ENCODE measurements around the gene CEP89.

Gene CEP89

DNA sequence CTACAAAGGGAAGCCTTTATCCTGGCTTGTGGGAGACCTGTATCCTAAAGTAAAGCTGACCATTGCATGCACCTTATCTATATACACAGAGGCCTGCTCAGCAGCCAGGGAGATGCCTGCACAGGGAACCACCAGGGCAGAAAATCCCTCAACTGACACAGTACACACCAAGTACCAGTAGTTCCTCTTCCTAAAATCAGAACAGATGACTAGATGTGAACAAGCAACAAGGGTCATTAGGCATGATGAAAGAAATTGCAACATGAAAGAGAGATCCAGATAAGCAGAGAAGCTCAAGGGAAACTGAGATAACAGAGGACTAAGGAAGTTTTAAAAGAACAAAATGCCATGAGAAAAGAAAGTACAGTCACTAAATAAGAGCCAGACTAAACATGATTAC lies 62.5 kb downstream of the CEP89 start:
- DNase-seq (ENCODE audit: insufficient read length), result no peak
- TF ChIP-seq POLR2AphosphoS5 (IDR thresholded peaks at IDR 0.05; ENCODE audit: low read depth, low read length), result no peak
- TF ChIP-seq POLR2A (IDR thresholded peaks at IDR 0.05; ENCODE audit: low read depth, low read length), result no peak
- TF ChIP-seq TAF1 (IDR thresholded peaks at IDR 0.05; ENCODE audit: borderline replicate concordance, low read depth, low read length), result no peak
- FAIRE-seq, result peak; percentile 46

DNA sequence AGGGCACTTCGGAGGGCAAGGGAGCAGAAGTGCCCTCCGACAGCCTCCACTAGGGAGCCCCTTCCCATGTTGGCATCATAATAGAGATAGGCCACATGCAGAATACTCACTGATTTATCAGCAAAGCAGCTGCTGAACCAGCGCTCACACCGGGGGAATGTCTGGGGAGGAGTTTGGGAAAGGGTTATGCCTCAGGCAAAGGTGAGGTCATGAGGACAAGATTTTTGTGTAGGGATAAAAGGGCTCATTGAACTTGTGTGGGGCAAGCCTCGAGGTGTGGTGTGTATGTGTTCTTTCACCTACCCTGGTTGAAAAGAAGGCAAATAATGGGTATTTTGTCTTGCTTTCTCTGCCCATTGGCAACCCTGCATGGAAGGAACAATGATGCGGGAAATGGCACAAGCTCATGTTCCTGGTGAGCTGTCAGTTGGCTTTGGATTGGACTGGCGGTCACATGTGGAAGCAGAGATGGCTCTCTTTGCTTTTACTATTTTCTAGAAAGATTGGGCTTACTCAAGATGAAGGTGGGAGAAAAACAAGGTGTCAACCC lies 63.0 kb downstream of the CEP89 start:
- no peak for DNase-seq (ENCODE audit: insufficient read length)
- FAIRE-seq, result no peak
- no peak for TF ChIP-seq POLR2A (IDR thresholded peaks at IDR 0.05; ENCODE audit: low read depth, low read length)
- TF ChIP-seq POLR2AphosphoS5 (IDR thresholded peaks at IDR 0.05; ENCODE audit: low read depth, low read length), result no peak
- no peak for TF ChIP-seq TAF1 (IDR thresholded peaks at IDR 0.05; ENCODE audit: borderline replicate concordance, low read depth, low read length)

DNA sequence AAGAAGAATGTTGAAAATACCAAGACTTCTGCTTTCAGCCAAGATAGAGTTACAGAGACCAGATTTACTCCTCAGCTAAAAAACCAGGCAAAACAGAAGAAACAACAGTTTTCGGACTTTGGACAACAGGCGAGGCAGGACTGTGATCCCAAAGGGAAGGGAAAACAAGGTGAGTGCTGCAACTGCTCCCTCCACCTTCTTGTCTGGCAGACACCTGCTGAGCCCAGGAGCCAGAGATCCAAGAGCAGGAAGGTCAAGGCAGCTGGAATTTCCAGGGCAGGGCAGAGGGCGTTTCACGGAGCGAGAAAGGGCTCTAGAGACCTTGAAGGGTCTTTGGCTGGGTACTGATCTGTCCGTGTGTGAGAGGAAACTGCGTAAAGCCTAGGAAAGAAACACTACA lies 69.3 kb downstream of the CEP89 start:
- no peak for TF ChIP-seq TAF1 (IDR thresholded peaks at IDR 0.05; ENCODE audit: borderline replicate concordance, low read depth, low read length)
- no peak for TF ChIP-seq POLR2AphosphoS5 (IDR thresholded peaks at IDR 0.05; ENCODE audit: low read depth, low read length)
- DNase-seq (ENCODE audit: insufficient read length) (no peak), FAIRE-seq (no peak)

DNA sequence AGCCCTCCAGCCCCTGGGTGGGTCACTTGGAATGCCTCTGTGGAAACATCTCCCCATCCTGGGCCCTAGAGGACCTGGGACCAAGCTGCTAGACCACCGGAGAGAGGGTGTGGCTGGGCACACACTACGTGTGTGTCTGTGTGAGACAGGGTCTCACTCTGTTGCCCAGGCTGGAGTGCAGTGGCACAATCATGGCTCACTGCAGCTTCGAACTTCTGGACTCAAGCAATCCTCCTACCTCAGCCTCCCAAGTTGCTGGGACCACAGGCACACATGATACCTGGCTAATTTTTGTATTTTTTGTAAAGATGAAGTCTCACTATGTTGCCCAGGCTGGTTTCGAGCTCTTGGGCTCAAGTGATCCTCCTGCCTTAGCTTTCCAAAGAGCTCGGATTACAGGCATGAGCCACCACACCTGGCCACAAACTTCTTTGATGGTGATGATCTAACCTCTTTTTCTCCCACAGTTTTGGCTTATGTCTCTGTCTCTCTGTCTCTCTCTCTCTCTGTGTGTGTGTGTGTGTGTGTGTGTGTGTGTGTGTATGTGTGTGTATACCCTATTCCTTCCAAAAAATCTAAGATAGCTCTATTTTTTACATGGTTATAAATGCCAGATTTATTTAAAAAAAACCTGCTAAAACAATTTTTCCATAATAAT lies 70.1 kb downstream of the CEP89 start:
- FAIRE-seq (no peak), DNase-seq (ENCODE audit: insufficient read length) (no peak)

DNA sequence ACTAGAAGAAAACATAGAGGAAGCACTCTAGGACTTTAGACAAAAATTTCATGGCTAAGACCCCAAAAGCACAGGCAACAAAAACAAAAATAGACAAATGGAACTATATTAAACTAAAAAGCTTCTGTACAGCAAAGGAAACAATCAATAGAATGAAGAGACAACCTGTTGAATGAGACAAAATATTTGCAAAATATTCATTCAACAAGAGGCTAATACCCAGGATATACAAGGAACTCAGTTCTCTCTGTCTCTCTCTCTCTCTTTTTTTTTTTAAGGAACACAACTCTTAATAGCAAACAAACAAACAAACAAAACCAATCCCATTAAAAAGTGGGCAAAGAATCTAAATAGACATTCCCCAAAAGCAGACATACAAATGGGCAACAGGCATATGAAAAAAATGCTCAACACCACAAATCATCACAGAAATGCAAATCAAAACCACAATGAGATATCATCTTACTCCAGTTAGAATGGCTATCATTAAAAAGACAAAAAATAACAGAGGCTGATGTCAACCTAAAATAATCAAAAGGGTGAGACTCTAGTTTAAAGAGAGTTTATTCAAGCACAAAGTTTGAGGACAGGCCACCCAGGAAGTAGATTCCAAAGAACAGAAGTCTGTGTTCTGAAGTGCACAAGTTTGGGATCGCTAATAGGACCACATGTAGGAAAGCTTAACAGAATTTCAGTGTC lies 75.1 kb downstream of the CEP89 start:
- FAIRE-seq (no peak), DNase-seq (ENCODE audit: insufficient read length) (no peak)
- TF ChIP-seq POLR2AphosphoS5 (IDR thresholded peaks at IDR 0.05; ENCODE audit: low read depth, low read length) (no peak), TAF1 (IDR thresholded peaks at IDR 0.05; ENCODE audit: borderline replicate concordance, low read depth, low read length) (no peak), POLR2A (IDR thresholded peaks at IDR 0.05; ENCODE audit: low read depth, low read length) (no peak)

More for the DNA sequence above, 70.1 kb downstream of the CEP89 start:
- TF ChIP-seq POLR2A (IDR thresholded peaks at IDR 0.05; ENCODE audit: low read depth, low read length) (no peak), POLR2AphosphoS5 (IDR thresholded peaks at IDR 0.05; ENCODE audit: low read depth, low read length) (no peak), TAF1 (IDR thresholded peaks at IDR 0.05; ENCODE audit: borderline replicate concordance, low read depth, low read length) (no peak)

DNA sequence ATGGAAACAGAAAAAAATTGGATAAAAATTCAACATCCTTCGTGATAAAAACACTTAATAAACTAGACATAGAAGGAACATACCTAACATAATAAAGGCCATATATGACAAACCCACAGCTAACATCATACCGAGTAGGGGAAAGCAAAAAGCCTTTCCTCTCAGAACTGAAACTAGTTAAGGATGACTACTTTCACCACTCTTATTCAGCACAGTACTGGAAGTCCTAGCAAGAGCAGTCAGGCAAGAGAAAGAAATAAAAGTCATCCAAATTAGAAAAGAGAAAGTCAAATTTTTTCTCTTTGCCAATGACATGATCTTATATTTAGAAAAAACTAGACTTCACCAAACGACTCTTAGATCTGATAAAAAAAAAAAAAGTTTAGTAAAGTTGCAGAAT lies 76.4 kb downstream of the CEP89 start:
- FAIRE-seq (peak; percentile 66), DNase-seq (ENCODE audit: insufficient read length) (no peak)
- TF ChIP-seq POLR2AphosphoS5 (IDR thresholded peaks at IDR 0.05; ENCODE audit: low read depth, low read length), result no peak
- TF ChIP-seq POLR2A (IDR thresholded peaks at IDR 0.05; ENCODE audit: low read depth, low read length), result no peak
- no peak for TF ChIP-seq TAF1 (IDR thresholded peaks at IDR 0.05; ENCODE audit: borderline replicate concordance, low read depth, low read length)

DNA sequence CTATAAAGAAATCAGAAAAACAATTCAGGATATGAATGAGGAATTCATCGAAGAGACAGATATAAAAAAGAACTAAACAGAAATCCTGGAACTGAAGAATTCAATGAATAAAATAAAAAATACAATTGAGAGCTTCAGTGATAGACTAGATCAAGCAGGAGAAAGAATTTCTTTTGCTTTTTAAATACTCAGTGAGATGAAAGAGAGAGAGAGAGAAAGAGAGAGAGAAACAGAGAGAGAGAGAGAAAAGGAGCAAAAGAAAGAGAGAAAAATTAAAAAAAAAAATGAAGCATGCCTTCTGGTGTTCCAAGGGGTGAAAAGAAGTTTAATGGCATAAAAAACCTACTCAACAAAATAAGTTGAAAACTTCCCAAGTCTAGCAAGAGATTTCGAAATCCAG lies 80.1 kb downstream of the CEP89 start:
- FAIRE-seq, result no peak
- no peak for DNase-seq (ENCODE audit: insufficient read length)
- no peak for TF ChIP-seq POLR2A (IDR thresholded peaks at IDR 0.05; ENCODE audit: low read depth, low read length)
- TF ChIP-seq POLR2AphosphoS5 (IDR thresholded peaks at IDR 0.05; ENCODE audit: low read depth, low read length), result no peak
- TF ChIP-seq TAF1 (IDR thresholded peaks at IDR 0.05; ENCODE audit: borderline replicate concordance, low read depth, low read length), result no peak

DNA sequence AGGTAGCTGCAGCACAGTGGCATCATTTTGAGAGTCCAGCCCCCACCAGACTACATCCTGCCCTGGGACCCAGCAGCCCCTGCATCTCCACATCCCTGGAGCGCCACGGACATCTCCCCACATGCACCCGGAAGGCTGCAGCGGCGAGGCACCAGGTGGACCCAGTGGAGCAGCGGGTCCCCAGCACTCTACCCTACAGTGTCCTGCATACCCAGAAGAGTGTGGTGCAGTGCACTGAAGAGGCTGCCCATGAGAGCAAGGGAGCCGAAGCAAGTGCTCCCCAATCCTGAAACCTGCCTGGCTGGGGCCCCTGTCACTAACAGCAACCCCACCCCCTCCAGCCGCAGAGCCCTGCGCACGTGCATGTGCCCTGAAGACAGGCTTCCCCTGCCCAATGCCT lies 80.9 kb downstream of the CEP89 start:
- no peak for DNase-seq (ENCODE audit: insufficient read length)
- FAIRE-seq, result no peak
- TF ChIP-seq TAF1 (IDR thresholded peaks at IDR 0.05; ENCODE audit: borderline replicate concordance, low read depth, low read length), result no peak
- TF ChIP-seq POLR2AphosphoS5 (IDR thresholded peaks at IDR 0.05; ENCODE audit: low read depth, low read length), result no peak
- TF ChIP-seq POLR2A (IDR thresholded peaks at IDR 0.05; ENCODE audit: low read depth, low read length), result no peak

DNA sequence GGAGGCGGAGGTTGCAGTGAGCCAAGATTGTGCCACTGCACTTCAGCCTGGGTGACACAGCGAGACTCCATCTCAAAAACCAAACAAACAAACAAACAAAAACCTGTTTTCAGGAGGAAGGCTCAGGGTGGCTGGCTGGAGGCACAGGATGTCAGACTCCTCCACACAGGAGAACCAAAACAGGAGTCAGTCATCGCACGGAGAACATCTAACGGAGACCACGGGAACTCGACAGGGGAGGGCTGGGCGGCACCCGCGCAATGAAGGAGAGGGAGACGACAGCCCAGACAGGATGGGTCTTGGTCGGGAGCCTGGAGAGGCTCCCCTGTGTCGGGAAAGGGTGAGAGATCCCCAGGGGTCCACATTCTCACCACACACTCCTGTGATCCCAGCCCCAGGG lies 81.4 kb downstream of the CEP89 start:
- DNase-seq (ENCODE audit: insufficient read length), result no peak

DNA sequence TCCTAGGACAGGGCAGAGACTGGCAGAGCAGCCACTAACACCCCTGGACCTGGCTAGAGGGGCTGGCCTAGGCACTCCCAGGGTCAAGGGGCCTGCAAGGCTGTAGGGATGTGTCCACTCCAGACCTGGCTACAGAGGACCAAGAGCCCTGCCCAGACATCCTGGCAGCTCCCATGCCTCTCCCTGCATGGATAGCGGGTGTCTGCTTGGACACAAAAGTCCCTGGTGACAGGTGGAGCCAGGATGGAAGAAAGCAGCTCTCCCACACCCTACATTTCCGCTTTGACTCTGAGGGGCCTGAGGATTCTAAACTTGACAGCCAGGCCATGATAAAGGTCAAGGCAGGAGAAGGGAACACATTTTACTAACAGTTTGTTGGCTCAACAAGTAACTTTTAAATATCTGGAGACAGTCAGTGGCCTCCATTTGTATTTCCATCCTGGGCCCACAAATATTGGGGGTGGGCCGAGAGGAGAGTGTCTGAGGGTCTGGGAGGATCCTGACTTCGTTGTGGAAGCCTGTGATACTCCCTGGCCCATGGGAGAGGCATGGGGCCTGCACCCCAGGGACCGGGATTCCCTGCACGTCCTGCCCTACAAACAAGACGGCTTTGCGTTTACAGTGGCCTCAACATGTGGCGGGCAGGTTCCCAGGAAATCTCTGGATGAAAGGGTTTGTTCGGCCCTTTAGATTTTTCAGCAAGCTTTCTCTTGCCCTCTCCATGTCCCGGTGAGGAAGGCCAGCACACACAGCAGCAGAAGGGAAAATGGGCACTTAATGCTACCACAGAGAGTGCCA lies 82.4 kb downstream of the CEP89 start:
- no peak for TF ChIP-seq POLR2A (IDR thresholded peaks at IDR 0.05; ENCODE audit: low read depth, low read length)
- TF ChIP-seq TAF1 (IDR thresholded peaks at IDR 0.05; ENCODE audit: borderline replicate concordance, low read depth, low read length), result no peak
- DNase-seq (ENCODE audit: insufficient read length) (no peak), FAIRE-seq (no peak)

More for the DNA sequence above, 81.4 kb downstream of the CEP89 start:
- TF ChIP-seq POLR2AphosphoS5 (IDR thresholded peaks at IDR 0.05; ENCODE audit: low read depth, low read length) (no peak), POLR2A (IDR thresholded peaks at IDR 0.05; ENCODE audit: low read depth, low read length) (no peak), TAF1 (IDR thresholded peaks at IDR 0.05; ENCODE audit: borderline replicate concordance, low read depth, low read length) (no peak)
- FAIRE-seq, result no peak

DNA sequence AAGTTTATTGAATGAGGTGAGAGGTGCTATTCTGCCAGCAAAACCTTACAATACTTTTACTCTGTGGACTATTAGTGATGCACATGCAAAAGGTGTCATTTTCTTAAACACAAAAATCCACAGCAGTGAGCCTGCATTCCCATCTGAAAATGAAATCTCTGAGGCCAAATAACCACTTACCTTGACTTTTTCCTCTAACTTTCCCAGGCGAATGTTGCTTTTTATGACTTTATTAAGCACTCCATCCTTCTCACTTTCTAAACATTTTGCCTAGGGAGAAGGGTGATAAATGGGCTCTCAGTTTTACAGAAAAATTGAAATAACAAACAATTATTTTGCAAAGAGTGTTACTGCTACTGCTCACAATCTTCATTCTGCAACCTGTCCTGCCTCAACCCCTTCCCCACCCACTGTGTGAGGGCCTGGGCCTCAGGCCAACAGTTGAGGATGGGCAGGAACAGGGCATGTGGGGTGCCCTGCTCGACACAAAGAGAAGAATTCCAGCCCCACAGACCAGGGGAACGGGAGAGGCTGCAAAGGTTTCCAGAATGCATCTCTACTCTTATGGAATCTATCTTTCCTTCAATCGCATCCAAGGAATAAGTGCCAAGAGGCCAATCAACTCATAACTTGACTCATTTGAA lies 84.1 kb downstream of the CEP89 start:
- TF ChIP-seq TAF1 (IDR thresholded peaks at IDR 0.05; ENCODE audit: borderline replicate concordance, low read depth, low read length), result no peak
- no peak for TF ChIP-seq POLR2A (IDR thresholded peaks at IDR 0.05; ENCODE audit: low read depth, low read length)
- TF ChIP-seq POLR2AphosphoS5 (IDR thresholded peaks at IDR 0.05; ENCODE audit: low read depth, low read length), result no peak
- FAIRE-seq, result no peak
- no peak for DNase-seq (ENCODE audit: insufficient read length)

Measured in GM12892 (cell line).